ENCODE data around the gene NDUFA11. TPM values are rescaled to one million over a fixed set of nuclear protein-coding genes. Genes with fewer than 3 reads are reported as not detected.

Gene NDUFA11
- total and polyA plus RNA-seq, 2 of the 13 experiments (the other 11 are each of a cell fraction or from before 2014, with no cell fraction given), result 286 to 378 TPM

DNA sequence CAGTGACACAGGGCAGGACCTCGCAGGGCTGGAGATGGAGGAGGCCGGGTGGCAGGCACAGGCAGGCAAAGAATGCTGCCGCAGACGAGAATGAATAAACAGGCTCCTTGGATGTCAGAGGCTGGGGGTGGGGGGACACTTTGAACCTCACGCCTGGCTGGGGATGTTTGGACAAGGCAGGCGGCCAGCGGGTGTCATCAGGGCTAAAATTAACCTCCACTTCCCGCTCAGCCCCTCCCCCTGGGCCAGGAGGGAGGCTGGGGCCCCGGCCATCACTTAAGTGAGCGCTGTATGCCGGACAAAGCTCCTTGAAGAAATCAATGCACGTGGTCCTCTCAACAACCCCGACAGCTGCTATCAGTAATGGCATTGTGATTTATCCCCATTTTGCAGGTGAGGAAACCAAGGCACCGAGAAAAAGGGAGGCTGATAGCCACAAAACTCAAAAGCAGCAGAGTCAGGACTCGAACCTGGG, 22.9 kb downstream of the NDUFA11 start (continued):
- TF ChIP-seq PAXIP1 (CRISPR knock-in tag; conservative IDR thresholded peaks at IDR 0.05) (peak; percentile 93), ZC3H13 (CRISPR knock-in tag; IDR thresholded peaks at IDR 0.05) (no peak), ZBTB25 (CRISPR knock-in tag; IDR thresholded peaks at IDR 0.05) (peak; percentile 60; the same call in 1 of the 2 replicates), NPAS2 (CRISPR knock-in tag; IDR thresholded peaks at IDR 0.05; ENCODE audit: borderline replicate concordance) (no peak), ZNF430 (CRISPR knock-in tag; IDR thresholded peaks at IDR 0.05) (peak; percentile 61; the same call in 1 of the 2 replicates), ZNF543 (CRISPR knock-in tag; IDR thresholded peaks at IDR 0.05) (peak; percentile 100), PCBP1 (IDR thresholded peaks at IDR 0.05; ENCODE audit: borderline replicate concordance, low read depth, low read length) (0 out of 2 replicates have a peak, but pooled peaks have one; percentile 41), ZMAT3 (CRISPR knock-in tag; conservative IDR thresholded peaks at IDR 0.05) (peak; percentile 66; the same call in 1 of the 2 replicates), TBX3 (IDR thresholded peaks at IDR 0.05; ENCODE audit: borderline replicate concordance) (peak; percentile 75), SMARCE1 (IDR thresholded peaks at IDR 0.05; ENCODE audit: borderline replicate concordance) (no peak), ZNF335 (CRISPR knock-in tag; IDR thresholded peaks at IDR 0.05) (0 out of 2 replicates have a peak, but pooled peaks have one; percentile 21)
- TF ChIP-seq, protein P1, sequence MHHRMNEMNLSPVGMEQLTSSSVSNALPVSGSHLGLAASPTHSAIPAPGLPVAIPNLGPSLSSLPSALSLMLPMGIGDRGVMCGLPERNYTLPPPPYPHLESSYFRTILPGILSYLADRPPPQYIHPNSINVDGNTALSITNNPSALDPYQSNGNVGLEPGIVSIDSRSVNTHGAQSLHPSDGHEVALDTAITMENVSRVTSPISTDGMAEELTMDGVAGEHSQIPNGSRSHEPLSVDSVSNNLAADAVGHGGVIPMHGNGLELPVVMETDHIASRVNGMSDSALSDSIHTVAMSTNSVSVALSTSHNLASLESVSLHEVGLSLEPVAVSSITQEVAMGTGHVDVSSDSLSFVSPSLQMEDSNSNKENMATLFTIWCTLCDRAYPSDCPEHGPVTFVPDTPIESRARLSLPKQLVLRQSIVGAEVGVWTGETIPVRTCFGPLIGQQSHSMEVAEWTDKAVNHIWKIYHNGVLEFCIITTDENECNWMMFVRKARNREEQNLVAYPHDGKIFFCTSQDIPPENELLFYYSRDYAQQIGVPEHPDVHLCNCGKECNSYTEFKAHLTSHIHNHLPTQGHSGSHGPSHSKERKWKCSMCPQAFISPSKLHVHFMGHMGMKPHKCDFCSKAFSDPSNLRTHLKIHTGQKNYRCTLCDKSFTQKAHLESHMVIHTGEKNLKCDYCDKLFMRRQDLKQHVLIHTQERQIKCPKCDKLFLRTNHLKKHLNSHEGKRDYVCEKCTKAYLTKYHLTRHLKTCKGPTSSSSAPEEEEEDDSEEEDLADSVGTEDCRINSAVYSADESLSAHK (CRISPR knock-in tag; IDR thresholded peaks at IDR 0.05; ENCODE audit: borderline replicate concordance), result no peak
